ENCODE results near the gene PNLIPRP3.
"Not testable (repeated sequence)": the region's sequence is repeated elsewhere in the genome, so short reads cannot be mapped to it uniquely, and the experiment has no call there.

PNLIPRP3 gene

GRCh38 chr10:116427671-116428070 lies at the start of gene PNLIPRP3:
TSS of gene PNLIPRP3 (plus strand) at chr10:116427847. CDS start at chr10:116428013, 166 bp downstream.
- DNase-seq (ENCODE audit: low read depth in 2 of 2, low spot score in 1 of 2): no peak

DNA sequence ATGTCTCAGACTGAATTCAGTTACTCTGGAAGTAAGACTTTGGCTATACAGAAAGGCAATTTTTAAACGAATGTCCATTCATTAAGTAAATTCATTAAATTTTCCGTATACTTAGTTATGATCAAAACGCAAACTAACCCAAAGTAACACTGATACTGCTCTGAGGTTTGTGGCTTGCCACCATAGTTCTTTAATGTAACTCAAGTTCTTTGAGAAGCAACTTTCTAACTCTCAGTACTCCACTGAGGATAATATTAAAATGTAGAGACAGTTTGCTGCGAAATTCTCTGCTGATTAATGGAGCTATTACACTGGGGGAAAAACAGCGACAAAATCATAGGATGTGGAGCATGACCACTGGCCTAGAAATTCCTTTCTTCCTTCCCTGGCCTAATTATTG lies 45.4 kb upstream of the PNLIPRP3 start:
- DNase-seq (ENCODE audit: low read depth in 2 of 2, low spot score in 1 of 2): no peak

DNA sequence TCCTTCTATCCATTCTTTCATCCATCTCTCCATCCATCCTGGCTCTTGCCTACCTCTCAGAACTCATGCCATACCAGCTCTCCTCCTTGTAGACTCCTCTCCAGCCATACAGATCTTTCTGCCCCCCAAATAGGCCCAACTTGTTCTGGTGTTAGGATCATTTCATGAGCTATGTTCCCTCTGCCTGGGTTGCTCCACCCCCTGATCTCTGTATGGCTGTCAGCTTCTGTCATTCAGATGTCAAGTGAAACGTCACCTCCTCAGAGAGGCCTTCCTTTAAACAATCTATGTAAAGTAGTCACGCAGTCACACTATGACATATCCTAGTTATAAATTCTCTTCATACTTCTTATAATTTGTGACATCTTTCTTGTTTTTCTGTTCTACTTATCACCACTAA lies 42.3 kb upstream of the PNLIPRP3 start:
- no peak for DNase-seq (ENCODE audit: low read depth in 2 of 2, low spot score in 1 of 2)

DNA sequence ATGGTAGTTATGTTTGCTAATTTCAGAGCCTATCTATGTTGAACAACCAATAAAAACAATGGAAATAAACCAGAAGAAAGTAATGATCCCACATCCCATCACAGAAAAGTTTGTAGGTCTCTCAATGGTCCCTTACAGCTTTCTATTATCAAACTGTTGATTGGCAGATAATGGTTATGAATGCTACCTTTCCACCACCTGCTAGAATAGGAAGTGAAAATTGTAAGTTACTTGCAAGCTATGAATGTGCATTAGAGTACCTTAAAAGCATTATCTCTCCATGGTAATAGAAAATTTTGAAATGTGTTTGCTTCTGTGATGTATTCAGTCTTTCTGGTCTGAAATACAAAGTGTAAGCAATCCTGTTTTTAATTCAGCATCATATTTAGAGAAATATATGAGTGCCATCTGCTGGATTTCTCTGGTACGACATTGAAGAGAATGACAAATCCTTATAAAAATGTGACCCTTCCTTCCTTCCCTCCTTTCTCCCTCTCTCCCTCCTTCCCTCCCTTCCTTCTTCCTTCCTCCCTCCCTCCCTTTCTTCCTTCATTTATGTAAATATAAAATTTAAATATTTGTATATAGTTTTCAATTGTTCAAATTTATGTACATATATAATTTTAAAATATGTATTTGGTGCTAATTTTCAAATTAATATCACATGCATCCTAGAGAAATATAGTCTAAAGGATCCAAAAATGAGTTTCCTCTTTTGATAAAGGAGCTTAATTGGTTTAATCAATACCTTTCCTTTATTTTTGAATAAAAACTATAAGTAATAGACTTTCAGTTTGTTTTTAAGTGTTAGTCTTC lies 41.4 kb upstream of the PNLIPRP3 start:
- no peak for DNase-seq (ENCODE audit: low read depth in 2 of 2, low spot score in 1 of 2)

DNA sequence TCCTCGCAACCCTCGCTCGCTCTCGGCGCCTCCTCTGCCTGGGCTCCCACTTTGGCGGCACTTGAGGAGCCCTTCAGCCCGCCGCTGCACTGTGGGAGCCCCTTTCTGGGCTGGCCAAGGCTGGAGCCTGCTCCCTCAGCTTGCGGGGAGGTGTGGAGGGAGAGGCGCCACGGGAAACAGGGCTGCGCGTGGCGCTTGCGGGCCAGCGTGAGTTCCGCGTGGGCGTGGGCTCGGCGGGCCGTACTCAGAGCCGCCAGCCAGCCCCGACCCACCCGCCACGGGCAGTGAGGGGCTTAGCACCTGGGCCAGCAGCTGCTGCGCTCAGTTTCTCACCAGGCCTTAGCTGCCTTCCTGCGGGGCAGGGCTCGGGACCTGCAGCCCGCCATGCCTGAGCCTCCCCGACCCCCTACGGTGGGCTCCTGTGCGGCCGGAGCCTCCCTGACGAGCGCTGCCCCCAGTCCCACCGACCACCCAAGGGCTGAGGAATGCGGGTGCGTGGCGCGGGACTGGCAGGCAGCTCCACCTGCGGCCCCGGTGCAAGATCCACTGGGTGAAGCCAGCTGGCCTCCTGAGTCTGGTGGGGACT lies 34.3 kb upstream of the PNLIPRP3 start:
- not testable (repeated sequence) for DNase-seq (ENCODE audit: low read depth in 2 of 2, low spot score in 1 of 2)

GRCh38 chr10:116395223-116395985 lies 32.2 kb upstream of the PNLIPRP3 start:
- no peak for DNase-seq (ENCODE audit: low read depth in 2 of 2, low spot score in 1 of 2)

GRCh38 chr10:116398224-116398623 lies 29.4 kb upstream of the PNLIPRP3 start:
- no peak for DNase-seq (ENCODE audit: low read depth in 2 of 2, low spot score in 1 of 2)

GRCh38 chr10:116402858-116403257 lies 24.8 kb upstream of the PNLIPRP3 start:
- DNase-seq (ENCODE audit: low read depth in 2 of 2, low spot score in 1 of 2): no peak

DNA sequence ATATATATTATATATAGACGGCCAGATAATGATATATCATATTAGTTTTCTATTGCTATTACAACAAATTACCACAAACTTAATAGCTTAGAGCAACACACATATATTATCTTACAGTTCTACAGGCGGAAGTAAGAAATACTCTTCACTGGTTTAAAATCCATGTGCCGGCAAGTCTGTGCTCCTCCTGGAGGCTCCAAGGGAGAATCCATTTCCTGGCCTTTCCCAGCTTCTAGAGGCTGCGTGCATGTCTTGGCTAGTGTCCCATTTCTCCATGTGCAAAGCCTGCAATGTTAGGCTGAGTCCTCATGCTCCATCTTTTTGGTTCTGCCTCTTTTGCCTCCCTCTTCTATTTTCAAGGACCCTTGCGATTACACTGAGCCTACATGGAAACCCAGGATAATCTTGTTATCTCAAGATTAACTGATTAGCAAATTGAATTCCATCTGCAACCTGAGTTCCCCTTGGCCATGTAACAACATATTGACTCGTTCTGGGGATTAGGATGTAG lies 23.9 kb upstream of the PNLIPRP3 start:
- no peak for DNase-seq (ENCODE audit: low read depth in 2 of 2, low spot score in 1 of 2)

GRCh38 chr10:116408719-116409118 lies 18.9 kb upstream of the PNLIPRP3 start:
- DNase-seq (ENCODE audit: low read depth in 2 of 2, low spot score in 1 of 2): no peak

DNA sequence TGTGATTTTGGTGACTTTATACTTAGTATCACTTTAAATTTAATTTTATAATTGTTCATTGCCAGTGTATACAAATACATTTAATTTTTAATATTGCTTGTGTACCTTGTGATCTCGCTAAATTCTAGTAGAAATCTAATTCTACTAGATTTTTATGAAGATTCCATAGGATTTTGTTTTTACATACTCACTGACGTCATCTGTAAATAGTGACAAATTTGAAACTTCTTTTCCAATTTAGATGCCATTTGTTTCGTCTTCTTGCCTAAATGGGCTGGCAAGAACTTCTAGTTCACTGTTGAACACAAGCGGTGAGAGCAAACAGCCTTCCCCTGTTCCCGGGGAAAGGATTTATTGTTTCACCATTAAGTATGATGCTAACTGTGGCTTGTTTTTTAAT lies 17.3 kb upstream of the PNLIPRP3 start:
- DNase-seq (ENCODE audit: low read depth in 2 of 2, low spot score in 1 of 2): no peak

DNA sequence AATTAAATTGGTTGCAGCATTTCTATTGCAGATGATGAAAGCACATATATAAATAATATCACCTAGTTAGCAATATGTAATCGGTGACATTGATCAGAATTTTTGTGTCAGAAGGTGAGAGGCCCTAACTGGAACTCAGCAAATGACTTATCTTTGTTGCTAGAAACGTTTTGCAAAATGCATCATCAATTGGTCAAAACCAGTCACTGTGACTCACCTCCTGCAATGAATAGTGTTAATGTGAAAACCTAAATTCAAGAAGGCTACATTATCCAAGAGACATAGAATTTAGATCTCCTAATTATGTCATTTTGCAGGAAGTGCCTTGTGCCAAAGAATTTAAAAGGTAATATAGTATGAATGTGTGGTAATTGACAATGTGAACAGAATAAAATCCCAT lies 9.8 kb upstream of the PNLIPRP3 start:
- no peak for DNase-seq (ENCODE audit: low read depth in 2 of 2, low spot score in 1 of 2)

- no peak for DNase-seq (ENCODE audit: low read depth in 2 of 2, low spot score in 1 of 2)
These were observed 9.3 kb upstream of the PNLIPRP3 start for GRCh38 chr10:116418389-116418788.

GRCh38 chr10:116421815-116422214 lies 5.8 kb upstream of the PNLIPRP3 start:
- no peak for DNase-seq (ENCODE audit: low read depth in 2 of 2, low spot score in 1 of 2)

- no peak for DNase-seq (ENCODE audit: low read depth in 2 of 2, low spot score in 1 of 2)
These were observed 1.8 kb downstream of the PNLIPRP3 start for GRCh38 chr10:116429288-116429977.

- no peak for DNase-seq (ENCODE audit: low read depth in 2 of 2, low spot score in 1 of 2)
These were observed 2.6 kb downstream of the PNLIPRP3 start for GRCh38 chr10:116430288-116430687.

DNA sequence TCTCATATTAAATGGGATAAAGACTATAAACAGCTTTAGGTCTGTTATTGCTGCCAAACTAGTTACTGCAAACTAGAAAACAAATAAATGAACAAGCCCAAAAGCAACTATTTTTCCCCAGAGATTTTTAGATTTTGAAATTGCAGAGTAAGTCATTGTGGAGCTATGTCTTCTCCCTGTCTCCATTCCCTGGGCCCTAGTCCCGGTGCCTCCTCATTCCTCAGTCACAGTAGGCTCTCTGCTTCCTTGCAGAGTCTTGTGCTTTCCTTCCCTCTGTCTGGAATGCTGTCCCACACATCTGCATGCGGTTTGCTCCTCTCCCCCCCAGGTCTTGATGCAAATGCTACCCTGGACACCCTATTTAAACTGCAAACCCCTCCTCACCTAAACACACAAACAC lies 4.0 kb downstream of the PNLIPRP3 start:
- no peak for DNase-seq (ENCODE audit: low read depth in 2 of 2, low spot score in 1 of 2)

GRCh38 chr10:116437076-116437692 lies 9.5 kb downstream of the PNLIPRP3 start:
- DNase-seq (ENCODE audit: low read depth in 2 of 2, low spot score in 1 of 2): no peak

- no peak for DNase-seq (ENCODE audit: low read depth in 2 of 2, low spot score in 1 of 2)
These were observed 12.8 kb downstream of the PNLIPRP3 start for GRCh38 chr10:116440330-116441030.

DNA sequence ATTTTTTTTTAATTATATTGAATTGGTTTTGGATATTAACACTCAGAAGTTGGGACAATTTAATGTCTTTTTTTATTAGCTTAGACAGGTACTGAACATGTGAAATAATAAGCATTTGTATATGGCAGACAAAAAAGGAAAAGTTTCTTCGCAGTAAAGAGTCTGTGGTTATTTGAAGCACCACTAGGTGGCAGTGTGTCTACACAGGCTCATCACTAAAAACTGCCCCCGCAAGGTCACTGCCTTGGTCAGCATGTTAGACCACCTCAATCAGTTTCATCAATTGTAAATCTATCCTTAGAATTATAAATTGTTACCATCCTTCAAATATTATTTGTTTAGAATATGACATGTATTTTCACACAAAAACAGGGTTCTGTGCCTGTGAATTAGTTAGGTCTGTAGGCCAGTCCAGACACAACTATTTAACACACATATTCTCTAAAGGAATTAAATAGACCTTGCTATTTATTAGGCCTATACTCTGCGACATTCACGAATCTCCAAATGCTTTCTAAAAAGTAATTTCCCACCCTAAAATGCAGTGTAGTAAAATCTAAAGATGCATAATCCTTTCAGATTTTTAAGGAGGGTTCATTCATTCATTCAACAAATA lies 17.0 kb downstream of the PNLIPRP3 start:
- DNase-seq (ENCODE audit: low read depth in 2 of 2, low spot score in 1 of 2): no peak
